Aorta (tissue), 5 donors: ENCODE data around the gene SHE. TPM values are rescaled to one million over a fixed set of nuclear protein-coding genes. Genes with fewer than 3 reads are reported as not detected.

Experiments
- ATAC-seq: fragments of 200-7000 bp; cut with Tn5 transposase; one replicate; pipeline ENCODE4 v1.9.1; 2022; ENCODE audit warnings: moderate library complexity; ENCODE audit not compliant: low FRiP score
- DNase-seq, 2 donors: peaks; one replicate each; pipeline ENCODE4 v3.0.0-alpha.2; 2020
- H3K27ac ChIP-seq, 2 donors: one replicate each; pipeline ENCODE4 v1.5.1; 2013; ENCODE audit warnings: low read length in 2 of 2, mild to moderate bottlenecking in 2 of 2, moderate library complexity in 2 of 2, control low read depth in 1 of 2, inconsistent platforms in 1 of 2, low read depth in 1 of 2
- H3K27me3 ChIP-seq, 2 donors: one replicate each; pipeline ENCODE4 v1.6.1; 2013; ENCODE audit warnings: control low read depth in 1 of 2, low read length in 1 of 2, mild to moderate bottlenecking in 1 of 2, moderate library complexity in 1 of 2; ENCODE audit not compliant: insufficient read depth in 2 of 2, control insufficient read depth in 1 of 2
- H3K36me3 ChIP-seq, 2 donors: one replicate each; pipeline ENCODE4 v1.6.1; 2013; ENCODE audit warnings: control low read depth in 1 of 2, low read length in 1 of 2, mild to moderate bottlenecking in 1 of 2; ENCODE audit not compliant: insufficient read depth in 2 of 2, control insufficient read depth in 1 of 2
- H3K4me1 ChIP-seq, 2 donors: one replicate each; pipeline ENCODE4 v1.6.1; 2013; ENCODE audit warnings: low read length in 2 of 2, control low read depth in 1 of 2, mild to moderate bottlenecking in 1 of 2, moderate library complexity in 1 of 2; ENCODE audit not compliant: insufficient read depth in 2 of 2, control insufficient read depth in 1 of 2
- H3K4me3 ChIP-seq, 2 donors: one replicate each; pipeline ENCODE4 v1.5.1; 2013; ENCODE audit warnings: low read length in 2 of 2, control low read depth in 1 of 2, mild to moderate bottlenecking in 1 of 2
- H3K9me3 ChIP-seq: one replicate; pipeline ENCODE4 v1.6.1; 2013; ENCODE audit warnings: mild to moderate bottlenecking, low read length; ENCODE audit not compliant: control insufficient read depth
- WGBS, 2 donors: extraction: QIAGEN DNeasy Blood & Tissue Kit; methylation state at CpG; one replicate each; pipeline ENCODE4 v1.1.7; 2013; 5-methylcytosine and 5-hydroxymethylcytosine counted together
- intact Hi-C, 2 donors: fragments of 100-400 bp; cut with DNase I; formaldehyde crosslinking; loops; one replicate each; pipeline versions ENCODE4 v1.14.2 to v1.15.0; 2022
- polyA plus RNA-seq, 2 donors: library from polyadenylated mRNA; stranded (reverse); fragments of 200-250 nt; gene quantifications; one replicate each; pipeline ENCODE4 v1.2.3, GENCODE V29; 2013
- total RNA-seq, 2 donors: library from RNA; stranded (reverse); fragmentation: NEBNext Ultra II Directional; extraction: Animal tissue kit (Norgen Biotek cat#: 25700); gene quantifications; one replicate each; pipeline ENCODE4 v1.2.1, GENCODE V29; 2021
- donor health status: healthy with polysubstance abuse.
- donor health status: Bipolar disorder and iron deficiency.
- donor health status: DM: no; HTN: no; CAD: no.
- donor health status: DM: no; HTN: no; CAD: no.
- donor health status: DM: yes; HTN: yes; CAD: no.

Gene SHE
- total and polyA plus RNA-seq, 4 donors, result 2.9 to 44.1 (median 13.6) TPM

DNA sequence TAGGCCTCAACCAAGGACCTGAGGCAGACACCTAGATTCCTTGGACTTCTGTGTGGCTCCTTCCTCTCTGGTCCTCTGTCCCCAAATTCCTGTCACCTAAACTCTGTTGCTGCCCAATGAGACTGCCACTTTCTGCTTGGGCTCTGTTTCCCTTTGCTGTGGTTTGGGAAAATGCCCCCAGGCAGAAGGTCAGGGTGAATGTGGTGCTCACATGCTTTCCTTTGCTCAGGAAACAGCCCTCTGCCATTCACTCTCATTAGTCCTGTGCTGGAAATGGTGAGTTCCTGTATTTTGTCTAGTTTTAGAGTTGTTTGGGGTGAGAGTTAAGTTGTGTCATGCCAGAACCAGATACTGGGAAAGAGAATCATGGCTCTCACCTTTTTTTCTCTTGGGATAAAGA, 22.7 kb upstream of the SHE start:
- no peak overlapping the region for H3K27ac ChIP-seq
- H3K4me3 ChIP-seq, result no peak overlapping the region
- no peaks in the 10 kb centered on the region for H3K4me1 ChIP-seq
- no peaks in the 10 kb centered on the region for H3K27me3 ChIP-seq
- intact Hi-C loops, result no loop called here
- H3K36me3 ChIP-seq, result no peaks in the 10 kb centered on the region
- no peak for DNase-seq
- no peak for ATAC-seq
- H3K9me3 ChIP-seq, result peaks cover 7% of the 10 kb centered on the region

DNA sequence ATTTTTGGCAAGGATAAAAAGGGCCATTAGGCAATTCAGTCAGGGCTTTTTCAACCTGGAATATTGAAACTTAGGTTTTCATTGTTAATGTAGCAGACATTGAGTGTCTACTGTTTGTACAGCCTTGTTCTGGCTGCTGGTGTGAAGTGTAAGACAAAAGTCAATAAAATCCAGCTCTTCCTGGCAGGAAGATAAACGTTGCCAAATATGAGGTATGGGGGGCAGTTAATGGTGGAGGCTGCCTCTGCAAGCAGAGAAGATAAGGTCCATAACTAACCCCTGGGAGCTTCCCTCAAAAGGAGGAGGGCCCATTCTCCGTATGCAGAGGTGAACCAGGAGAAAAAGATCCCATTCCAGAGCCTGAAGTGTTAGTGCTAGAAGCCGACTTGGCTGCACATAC, 19.5 kb upstream of the SHE start:
- Histone ChIP-seq H3K27ac (no peak overlapping the region), H3K4me1 (no peaks in the 10 kb centered on the region), H3K4me3 (no peak overlapping the region), H3K36me3 (no peaks in the 10 kb centered on the region), H3K27me3 (peaks cover 0 to 3% of the 10 kb centered on the region in 2 donors), H3K9me3 (peaks cover 9% of the 10 kb centered on the region)
- intact Hi-C loops, result no loop called here
- 53 to 55% methylated on average over 3 of the region's 3 CpGs for WGBS, 2 donors
- DNase-seq (no peak), ATAC-seq (no peak)

DNA sequence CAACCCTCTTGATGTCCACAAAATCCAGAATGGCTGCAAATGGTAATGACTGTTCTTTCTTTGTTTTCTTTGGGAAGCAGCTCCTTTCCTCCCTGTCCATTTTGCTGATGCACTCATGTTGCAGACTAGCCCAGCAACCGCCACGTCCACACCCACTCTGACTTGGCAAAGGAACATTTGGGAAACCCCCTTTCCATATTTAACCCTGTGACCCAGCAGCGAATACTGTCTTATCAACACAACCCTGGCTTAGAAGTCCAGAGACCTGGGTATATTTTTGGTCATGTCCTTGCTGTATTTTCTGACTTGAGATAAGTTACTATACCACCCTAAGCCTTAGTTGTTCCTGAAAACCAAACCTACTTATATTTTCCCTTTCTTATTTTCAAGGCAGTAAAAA, 18.1 kb upstream of the SHE start:
- Histone ChIP-seq H3K4me3 (no peak overlapping the region), H3K27ac (no peak overlapping the region), H3K27me3 (peaks cover 0 to 3% of the 10 kb centered on the region in 2 donors), H3K4me1 (no peaks in the 10 kb centered on the region), H3K36me3 (no peaks in the 10 kb centered on the region), H3K9me3 (peaks cover 9% of the 10 kb centered on the region)
- ATAC-seq (no peak), DNase-seq (no peak)
- WGBS, 2 donors, result 13 to 22% methylated on average over 3 of the region's 3 CpGs
- intact Hi-C loops, result no loop called here

DNA sequence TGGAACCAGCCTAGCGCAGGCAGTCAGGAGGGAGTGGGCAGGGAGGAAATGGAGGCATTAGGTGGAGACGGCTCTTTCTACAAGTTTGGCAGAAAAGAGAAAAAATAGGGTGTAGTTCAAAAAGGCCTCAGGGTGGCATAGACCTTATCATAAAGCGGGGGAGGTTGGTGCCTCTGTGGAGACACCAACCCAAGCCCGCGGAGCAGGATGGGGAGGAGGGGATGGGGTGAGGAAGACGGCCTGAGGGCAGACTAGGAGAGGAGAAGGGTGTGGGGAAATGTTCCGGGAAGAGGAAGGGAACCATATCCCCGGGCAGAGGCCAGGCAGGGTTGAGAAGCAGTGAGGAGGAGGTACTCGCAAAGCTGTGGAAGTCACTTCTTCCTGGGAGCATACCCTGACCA, 17.4 kb upstream of the SHE start:
- Histone ChIP-seq H3K27me3 (peaks cover 0 to 3% of the 10 kb centered on the region in 2 donors), H3K4me3 (no peak overlapping the region), H3K9me3 (peaks cover 6% of the 10 kb centered on the region), H3K27ac (no peak overlapping the region), H3K4me1 (no peaks in the 10 kb centered on the region), H3K36me3 (no peaks in the 10 kb centered on the region)
- intact Hi-C loops, result no loop called here
- ATAC-seq (no peak), DNase-seq (no peak)
- 62 to 66% methylated on average over 9 of the region's 9 CpGs for WGBS, 2 donors

DNA sequence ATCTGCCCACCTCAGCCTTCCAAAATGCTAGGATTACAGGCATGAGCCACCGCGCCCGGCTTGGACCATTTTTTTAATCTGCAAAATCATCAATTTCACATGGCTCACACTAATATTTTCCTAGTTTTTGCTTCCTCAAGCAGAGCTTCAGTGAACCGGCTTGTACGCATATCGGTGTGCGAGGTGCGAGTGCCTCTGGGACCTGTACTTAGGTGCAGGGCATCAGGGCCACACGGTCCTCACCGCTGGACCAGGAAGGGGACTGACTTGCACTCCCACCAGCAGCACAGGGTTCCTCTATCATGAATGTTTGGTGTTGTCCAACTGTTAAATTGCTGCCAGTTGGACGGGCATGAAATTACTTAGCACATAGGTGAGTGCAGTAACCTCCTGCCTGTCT, 15.4 kb upstream of the SHE start:
- peaks cover 0 to 3% of the 10 kb centered on the region in 2 donors for H3K27me3 ChIP-seq
- H3K4me1 ChIP-seq, result no peaks in the 10 kb centered on the region
- peaks cover 2% of the 10 kb centered on the region for H3K9me3 ChIP-seq
- no peak overlapping the region for H3K4me3 ChIP-seq
- intact Hi-C loops, result no loop called here
- no peaks in the 10 kb centered on the region for H3K36me3 ChIP-seq
- ATAC-seq (no peak), DNase-seq (no peak)
- WGBS, 2 donors, result 91 to 93% methylated on average over 11 of the region's 11 CpGs
- no peak overlapping the region for H3K27ac ChIP-seq

DNA sequence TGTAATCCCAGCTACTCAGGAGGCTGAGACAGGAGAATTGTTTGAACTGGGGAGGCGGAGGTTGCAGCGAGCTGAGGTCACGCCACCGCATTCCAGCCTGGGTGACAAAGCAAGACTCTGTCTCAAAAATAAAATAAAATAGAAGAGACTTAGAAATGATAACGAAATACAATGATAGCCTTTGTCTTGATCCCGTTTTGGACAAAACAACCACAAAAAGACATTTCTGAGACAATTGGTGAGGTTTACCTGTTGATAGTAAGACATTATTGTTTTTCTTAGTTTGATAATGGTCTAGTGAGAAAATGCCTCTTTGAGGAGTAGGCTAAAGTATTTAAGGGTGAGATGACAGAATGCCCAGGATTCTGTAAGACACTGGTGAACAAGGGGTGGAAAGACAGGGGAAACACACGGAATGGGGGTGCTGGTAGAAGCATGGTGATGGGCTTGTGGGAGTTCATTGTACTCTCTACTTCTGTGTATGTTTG, 11.9 kb upstream of the SHE start:
- WGBS, 2 donors, result 77 to 81% methylated on average over 7 of the region's 7 CpGs
- H3K36me3 ChIP-seq, result no peaks in the 10 kb centered on the region
- ATAC-seq, result no peak

DNA sequence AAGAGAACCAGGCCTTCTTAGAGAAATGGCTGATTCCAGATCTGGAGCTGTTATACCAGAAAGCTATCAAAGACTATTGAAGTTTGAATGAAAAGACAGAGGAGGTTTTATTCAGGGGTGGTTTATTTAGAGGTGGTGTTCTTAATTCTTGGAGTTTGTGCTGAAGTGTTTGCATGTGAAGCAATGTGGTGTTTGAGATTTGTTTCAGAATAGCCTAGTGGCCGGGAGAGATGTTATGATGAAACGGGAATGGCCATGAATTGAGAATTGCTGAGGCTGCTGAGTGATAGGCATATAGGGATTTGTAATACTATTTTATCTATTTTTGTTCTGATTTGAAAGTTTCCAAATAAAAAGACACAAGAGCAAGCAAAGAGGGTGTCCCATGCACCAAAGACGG, 10.5 kb upstream of the SHE start:
- Histone ChIP-seq H3K27ac (no peak overlapping the region), H3K4me3 (no peak overlapping the region), H3K9me3 (peaks cover 1% of the 10 kb centered on the region), H3K36me3 (no peaks in the 10 kb centered on the region), H3K4me1 (no peaks in the 10 kb centered on the region), H3K27me3 (peaks cover 0 to 1% of the 10 kb centered on the region in 2 donors)
- ATAC-seq (no peak), DNase-seq (no peak)
- intact Hi-C loops, result no loop called here
- WGBS, 2 donors, result 75 to 76% methylated on average over 3 of the region's 3 CpGs

More for the DNA sequence above, 11.9 kb upstream of the SHE start:
- Histone ChIP-seq H3K9me3 (peaks cover 2% of the 10 kb centered on the region), H3K27ac (no peak overlapping the region), H3K4me3 (no peak overlapping the region), H3K27me3 (peaks cover 0 to 3% of the 10 kb centered on the region in 2 donors), H3K4me1 (no peaks in the 10 kb centered on the region)
- no peak for DNase-seq
- intact Hi-C loops, result no loop called here

DNA sequence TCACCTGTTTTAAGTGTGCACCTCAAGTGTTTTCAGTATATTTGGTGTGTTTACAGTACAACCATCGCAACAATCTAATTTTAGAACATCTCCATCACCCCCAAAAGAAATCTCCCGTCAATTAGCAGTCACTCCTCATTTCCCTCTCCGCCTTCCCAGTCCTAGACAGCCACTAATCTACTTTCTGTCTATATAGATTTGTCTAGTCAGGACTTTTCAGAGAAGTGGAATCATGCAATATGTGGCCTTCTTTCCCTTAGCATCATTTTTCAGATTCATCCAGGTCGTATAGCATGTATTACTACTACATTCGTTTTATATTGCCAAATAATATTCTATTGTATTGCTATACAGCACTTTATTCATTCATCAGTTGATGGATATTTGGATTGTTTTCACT, 1.7 kb upstream of the SHE start:
- H3K36me3 ChIP-seq, result no peaks in the 10 kb centered on the region
- DNase-seq, result no peak
- no peak overlapping the region for H3K27ac ChIP-seq
- H3K9me3 ChIP-seq, result no peaks in the 10 kb centered on the region
- WGBS, 2 donors, result 80% methylated on average over 5 of the region's 5 CpGs
- intact Hi-C loops, result no loop called here
- peaks cover 3 to 8% of the 10 kb centered on the region in 2 donors for H3K27me3 ChIP-seq
- no peak for ATAC-seq
- no peak overlapping the region for H3K4me3 ChIP-seq
- no peaks in the 10 kb centered on the region for H3K4me1 ChIP-seq

DNA sequence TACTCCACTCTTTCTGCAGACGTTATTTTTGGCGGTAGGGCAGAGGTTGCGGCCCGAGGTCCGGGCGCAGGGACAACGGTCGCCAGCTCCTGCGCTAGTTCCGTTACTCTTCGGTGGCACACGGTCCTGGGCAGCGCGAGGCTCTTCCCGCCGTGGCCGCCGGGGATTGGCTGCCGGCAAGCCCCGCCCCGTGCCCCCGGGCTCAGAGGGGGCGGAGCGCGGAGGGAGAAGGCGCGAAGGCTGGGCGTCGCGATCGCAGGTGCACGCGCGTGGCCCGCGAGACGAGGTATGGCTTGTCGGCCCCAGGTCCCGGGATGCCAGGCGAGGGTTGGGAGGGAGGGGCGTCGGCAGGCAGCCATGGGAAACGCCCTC, 518 bp upstream of the SHE start:
- Histone ChIP-seq H3K27ac (no peak overlapping the region), H3K4me1 (no peaks in the 10 kb centered on the region), H3K4me3 (no peak overlapping the region), H3K27me3 (peaks cover 3 to 8% of the 10 kb centered on the region in 2 donors), H3K36me3 (no peaks in the 10 kb centered on the region), H3K9me3 (no peaks in the 10 kb centered on the region)
- 12 to 13% methylated on average over 23 to 43 of the region's 43 CpGs for WGBS, 2 donors
- intact Hi-C loops, result no loop called here
- DNase-seq (no peak), ATAC-seq (peak; percentile 47)
